IPS-11a (cell line): Measurements from ENCODE around the gene FLYWCH1.

Source experiments
- H3K4me3 ChIP-seq: one replicate; pipeline ENCODE4 v1.5.1; 2013; ENCODE audit warnings: low read depth, low read length, control low read depth

FLYWCH1 gene

DNA sequence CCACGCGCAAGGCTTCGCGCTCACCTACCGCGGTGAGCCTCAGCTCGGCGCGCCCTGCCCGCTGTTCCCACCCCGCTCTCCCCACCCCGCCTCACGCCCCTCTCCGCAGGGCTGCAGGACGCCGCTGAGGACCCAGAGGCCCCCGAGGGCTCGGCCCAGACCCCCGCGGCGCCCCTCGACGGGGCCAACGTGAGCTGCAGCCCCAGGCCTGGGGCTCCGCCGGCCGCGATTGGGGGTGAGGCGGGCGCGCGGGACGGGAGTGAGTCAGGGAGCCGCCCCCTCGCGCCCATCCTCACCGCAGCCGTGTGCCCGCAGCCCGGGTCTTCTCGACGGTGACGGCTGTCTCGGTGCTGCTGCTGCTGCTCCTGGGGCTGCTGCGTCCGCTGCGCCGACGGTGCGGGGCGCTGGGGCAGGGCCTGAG is 55.5 kb downstream of the FLYWCH1 start:
- no peak overlapping the region for H3K4me3 ChIP-seq

DNA sequence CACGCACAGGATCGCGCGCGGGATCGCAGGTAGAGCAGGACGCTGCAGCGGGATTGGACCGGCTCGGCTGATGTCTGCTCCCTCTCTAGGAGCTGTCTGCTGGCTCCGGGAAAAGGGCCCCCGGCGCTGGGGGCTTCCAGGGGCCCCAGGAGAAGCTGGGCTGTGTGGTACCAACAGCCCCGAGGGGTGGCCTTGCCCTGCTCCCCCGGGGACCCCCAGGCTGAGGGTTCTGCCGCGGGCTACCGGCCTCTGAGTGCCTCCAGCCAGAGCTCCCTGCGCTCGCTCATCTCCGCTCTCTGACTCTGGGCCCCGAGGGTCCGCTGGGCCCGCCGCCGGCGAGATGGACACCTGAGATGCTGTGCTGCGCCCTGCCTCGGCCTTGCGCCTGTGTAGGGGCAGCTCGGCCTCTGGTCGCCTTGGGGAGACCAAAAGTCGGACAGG is 56.0 kb downstream of the FLYWCH1 start:
- H3K4me3 ChIP-seq, result no peak overlapping the region

DNA sequence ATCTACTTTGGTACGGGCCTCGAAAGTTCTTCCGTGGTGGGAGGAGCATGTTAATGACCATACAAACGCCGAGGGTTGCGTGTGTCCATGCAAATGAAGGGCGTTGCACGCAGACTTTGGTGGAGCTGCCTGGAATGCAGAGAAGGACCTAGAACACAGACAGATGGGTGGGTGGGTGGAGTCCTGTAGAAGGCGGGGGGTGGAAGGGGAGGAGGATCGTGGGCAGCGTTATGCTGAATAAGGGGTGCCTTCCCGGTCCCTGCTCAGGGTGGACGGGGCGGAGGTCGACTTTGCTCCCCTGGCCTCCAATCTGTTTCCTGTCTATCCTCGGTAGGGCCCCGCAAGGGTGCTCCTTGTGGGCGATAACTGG is 56.6 kb downstream of the FLYWCH1 start:
- peak overlapping the region; percentile 85 for H3K4me3 ChIP-seq

DNA sequence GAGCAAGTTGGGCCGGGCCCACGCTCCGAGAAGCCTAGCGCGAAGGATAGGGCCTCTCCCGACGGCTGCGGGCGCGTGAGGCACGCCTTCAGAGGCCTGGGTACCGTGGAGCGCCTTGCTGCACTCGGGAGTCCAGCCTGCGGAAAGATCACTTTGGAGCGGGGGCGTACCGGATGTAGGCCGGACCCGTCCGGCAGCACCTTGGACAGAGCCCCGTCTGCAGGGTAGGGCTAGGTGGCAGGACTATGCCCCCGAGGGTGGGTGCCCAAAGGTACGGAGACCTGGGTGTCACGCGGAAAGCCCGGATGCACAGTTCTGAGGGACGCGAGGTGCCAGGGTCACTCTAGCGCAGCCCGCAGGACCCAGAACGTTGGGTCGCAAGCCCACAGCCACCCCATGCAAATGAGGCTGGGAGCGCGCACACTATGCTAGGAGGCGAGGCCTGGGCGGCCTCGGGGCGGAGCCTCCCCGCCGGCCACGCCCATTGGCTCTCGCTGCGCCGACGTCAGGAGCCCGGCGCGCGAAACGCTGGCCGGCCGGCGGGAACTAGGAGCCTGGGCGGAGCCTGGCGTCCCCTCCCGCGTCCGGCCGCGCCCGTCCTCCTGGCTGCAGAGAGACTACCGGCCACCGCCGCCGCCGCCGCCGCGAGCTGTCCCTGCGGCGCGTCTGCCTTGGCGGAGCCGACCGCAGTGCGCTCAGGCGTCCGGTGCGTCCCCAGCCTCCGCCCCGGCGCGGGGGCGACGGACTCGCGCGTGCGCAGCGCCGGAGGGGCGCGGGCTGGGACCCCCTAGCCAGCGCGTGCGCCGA is 57.2 kb downstream of the FLYWCH1 start, which contains the start of gene PAQR4:
PAQR4 (plus strand) TSS at position 611 of the 807 bp plus-strand sequence. CDS start 327 bp downstream, outside the sequence.
- peak within 1 kb of the TSS; percentile 85 for H3K4me3 ChIP-seq

DNA sequence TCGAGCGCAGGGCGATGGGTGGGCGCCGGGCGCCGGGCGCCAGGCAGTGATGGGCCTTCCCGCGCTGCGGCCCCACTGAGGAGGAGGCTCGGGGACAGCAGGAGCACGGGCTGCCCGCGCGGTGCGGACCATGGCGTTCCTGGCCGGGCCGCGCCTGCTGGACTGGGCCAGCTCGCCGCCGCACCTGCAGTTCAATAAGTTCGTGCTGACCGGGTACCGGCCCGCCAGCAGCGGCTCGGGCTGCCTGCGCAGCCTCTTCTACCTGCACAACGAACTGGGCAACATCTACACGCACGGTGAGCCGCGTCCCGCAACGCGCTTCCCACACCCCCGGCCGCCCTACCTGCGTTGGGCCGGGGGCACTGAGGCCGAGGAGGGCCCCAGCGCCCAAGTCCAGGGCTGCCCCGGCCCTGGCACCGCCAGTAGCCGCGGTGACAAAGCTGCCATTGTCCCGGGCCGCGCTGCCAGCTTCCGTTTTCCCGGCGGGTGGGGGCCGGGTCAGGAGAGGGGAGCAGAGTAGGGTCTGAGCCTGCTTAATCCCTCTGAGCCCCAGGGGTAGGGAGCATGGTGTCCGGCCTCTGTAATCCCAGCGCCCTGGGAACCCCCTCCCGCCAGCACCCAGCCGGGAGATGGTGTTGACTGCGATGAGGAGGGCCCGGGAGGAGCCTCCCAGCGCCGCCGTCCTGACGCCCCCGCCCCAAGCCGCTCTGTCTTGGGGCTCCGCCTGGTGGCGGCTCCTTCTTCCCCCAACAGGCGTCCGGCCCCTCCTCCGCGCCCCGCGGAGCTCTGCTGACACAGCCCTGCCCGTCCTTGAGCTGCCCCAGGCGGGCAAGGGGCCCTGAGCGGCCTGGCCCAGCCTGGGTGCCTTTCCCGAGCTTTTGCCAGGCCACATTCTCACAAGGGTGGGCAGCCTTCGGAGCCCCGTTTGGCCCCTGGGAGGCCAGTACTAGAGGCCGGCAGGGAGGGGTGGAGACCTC is 58.1 kb downstream of the FLYWCH1 start:
- H3K4me3 ChIP-seq, result peak overlapping the region; percentile 85

DNA sequence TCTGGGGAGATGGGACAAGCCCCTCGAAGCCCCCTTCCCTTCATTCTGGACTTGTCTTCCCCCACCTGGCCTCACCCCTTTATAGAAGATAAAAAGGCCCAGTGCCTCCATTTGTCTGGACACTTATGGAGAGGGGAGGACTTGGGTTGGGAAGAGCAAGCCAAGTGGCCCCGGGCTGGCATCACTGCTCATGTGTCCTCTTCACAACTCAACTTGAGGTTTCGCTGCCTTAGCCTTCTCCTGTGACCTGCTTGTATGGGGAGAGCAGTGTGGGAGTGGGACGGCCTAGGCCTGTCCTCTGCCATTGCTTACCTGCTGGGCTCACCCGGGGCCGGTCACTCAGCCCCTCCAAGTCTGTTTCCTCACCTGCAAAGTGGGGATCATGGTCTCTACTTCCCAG is 58.8 kb downstream of the FLYWCH1 start:
- H3K4me3 ChIP-seq, result peak overlapping the region; percentile 85

DNA sequence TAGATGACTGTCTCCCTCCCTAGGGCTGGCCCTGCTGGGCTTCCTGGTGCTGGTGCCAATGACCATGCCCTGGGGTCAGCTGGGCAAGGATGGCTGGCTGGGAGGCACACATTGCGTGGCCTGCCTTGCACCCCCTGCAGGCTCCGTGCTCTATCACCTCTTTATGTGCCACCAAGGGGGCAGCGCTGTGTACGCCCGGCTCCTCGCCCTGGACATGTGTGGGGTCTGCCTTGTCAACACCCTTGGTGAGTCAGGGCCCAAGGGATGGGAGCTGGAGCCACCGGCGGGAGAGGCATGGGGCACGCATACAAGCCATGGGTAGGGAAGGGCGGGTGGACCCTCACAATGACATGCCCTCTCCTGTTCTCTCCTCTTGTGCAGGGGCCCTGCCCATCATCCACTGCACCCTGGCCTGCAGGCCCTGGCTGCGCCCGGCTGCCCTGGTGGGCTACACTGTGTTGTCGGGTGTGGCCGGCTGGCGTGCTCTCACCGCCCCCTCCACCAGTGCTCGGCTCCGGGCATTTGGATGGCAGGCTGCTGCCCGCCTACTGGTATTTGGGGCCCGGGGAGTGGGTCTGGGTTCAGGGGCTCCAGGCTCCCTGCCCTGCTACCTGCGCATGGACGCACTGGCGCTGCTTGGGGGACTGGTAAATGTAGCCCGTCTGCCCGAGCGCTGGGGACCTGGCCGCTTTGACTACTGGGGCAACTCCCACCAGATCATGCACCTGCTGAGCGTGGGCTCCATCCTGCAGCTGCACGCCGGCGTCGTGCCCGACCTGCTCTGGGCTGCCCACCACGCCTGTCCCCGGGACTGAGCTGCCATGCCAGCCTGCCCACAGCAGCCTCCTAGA is 59.6 kb downstream of the FLYWCH1 start:
- H3K4me3 ChIP-seq, result no peak overlapping the region

DNA sequence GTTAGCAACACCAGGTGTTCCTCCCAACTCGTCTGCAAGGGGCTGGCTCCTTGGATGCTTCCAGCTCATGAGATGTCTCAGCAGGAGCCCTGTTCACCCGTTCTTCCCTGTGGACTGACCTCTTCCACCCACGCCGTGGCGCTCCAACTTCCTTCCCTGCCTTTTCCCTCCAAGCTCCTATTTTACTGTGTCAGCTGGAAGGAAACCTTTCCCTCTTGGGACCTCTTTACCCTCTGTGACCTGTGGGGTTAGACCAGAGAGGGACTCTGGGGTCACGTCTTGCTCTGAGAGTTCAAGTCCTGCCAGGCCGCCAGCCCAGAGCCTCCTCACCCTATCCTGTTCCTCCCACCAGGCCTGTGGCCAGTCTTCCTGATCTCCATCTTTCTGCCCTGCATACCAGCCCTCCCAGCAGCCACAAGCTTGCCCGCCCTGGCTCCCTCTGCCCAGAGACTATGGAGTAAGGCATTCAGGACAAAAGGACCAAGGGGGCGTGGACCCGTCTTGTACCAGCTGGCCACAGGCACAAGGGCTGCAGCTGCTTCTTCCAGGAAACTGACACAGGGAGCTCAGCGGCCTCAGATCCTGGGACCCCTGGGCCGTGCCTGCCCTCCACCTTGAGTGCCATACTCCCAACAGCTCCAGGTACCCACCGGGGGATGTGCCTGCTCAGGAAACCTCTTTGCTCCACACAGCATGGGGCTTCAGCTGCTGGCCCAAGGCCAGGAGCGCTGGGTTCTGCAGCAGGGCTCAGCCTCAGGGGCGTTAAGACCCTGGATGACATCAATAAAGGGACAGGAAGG is 60.5 kb downstream of the FLYWCH1 start:
- no peak overlapping the region for H3K4me3 ChIP-seq

DNA sequence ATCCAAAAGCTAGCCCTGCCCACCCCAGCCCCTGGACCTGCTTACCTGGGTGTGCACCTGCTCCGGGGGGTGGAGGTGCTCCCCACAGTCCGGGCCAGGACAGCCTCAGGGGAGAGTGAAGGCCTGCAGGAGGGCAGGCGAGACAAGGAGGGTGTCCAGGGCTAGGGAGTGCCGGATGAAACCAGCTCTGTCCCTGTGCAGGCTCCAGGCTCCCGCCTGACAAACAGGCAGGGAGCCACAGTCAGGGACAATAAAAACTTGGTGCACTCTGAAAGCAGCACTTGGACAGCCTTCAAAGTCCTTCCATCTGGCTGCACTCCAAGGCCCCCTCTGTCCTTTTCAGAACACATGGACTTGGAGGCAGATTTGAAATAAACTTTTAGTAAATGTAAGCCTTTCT is 61.4 kb downstream of the FLYWCH1 start:
- H3K4me3 ChIP-seq, result no peak overlapping the region

DNA sequence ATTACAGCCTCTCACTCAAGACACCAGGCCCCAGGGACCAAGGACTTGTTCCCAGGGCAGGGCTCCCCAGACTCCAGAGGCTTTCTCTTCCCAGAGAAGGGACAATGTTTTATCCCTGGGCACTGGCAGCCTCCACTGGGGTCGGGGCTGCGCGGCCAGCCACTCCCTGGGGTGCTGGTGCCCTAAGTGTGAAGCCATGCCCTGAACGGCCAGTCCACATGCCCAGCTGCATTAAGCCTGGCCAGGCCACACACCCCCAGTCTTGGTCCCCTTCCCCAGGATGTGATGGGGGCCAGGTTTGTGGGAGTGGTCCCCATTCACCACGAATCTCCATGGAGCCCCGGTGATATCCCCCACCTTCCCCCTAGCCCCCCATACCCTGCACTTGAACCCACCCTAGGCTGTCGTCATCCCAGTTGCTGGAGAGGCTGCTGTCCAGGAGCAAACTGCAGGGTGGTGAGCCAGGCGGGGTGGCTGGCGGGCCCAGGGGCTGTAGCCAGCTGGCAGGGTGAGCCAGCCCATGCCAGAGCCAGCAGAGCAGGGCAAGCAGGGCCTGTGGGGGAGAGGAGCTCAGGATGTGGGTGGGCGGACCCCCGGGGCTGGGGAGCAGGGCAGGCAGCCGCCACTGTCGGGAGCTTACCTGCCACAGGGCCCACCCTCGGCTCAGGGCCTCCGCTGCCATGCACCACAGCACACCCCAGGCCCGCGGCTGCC is 62.0 kb downstream of the FLYWCH1 start:
- no peak overlapping the region for H3K4me3 ChIP-seq

DNA sequence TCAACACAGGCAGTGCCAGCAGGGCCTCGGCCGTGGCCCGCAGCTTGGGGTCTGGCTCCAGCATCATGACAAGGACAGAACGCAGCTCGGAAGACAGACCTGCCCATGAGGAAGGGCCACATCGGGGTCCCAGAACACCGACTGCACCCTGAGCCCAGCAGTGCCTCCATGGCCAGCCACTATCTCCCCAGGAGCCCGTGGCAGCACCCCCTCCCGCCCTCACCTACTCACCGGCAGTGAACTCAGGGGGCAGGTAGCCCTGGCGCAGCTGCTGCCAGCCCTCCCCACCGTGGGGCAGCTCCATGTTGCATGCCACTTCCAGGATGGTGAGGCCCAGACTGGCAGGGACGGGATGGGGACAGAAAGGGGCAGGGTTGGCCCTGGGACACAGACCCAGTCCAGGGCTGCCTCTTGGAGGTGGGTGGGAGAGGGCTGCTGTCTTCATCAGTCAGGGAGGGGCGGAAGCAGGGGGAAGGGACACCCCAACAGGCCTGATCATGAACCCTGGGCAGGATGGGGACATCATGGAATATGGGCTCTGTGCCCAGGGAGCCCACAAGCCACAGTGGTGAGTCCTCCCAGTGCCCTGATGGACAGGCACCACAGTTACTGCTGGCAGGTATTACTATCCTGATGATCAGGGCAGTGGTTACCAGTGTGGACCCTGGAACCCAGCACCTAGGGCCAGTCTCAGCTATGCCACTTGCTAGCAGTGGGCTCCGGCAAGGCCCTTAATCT is 62.8 kb downstream of the FLYWCH1 start:
- H3K4me3 ChIP-seq, result no peak overlapping the region

DNA sequence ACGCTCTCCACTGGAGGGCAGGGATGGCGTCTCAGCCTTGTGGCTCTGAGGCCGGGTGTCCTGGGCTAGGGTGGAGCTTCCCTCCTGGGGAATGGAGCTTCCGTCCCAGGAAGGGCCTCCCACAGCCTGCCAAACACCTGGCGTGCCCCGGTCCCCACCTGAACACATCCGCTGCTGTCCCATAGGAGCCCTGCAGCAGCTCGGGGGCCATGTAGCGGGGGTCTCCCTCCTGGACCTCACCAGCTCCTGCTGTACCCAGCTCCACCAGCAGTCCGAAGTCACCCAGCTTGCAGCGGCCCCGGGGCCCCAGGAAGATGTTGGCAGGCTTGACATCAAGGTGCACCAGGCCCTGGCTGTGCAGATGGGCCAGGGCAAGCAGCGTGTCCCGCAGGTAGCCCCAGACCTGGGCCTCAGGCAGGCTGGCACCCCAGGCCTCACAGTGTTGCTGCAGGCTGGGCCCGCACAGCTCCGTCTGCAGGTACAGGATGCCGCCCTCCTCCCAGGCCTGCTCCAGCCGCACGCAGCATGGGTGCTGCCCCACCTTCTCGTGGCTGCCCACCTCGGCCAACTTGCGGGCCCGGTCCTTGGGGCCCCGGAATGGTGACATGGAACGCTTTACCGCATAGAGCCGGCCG is 63.5 kb downstream of the FLYWCH1 start:
- H3K4me3 ChIP-seq, result no peak overlapping the region

DNA sequence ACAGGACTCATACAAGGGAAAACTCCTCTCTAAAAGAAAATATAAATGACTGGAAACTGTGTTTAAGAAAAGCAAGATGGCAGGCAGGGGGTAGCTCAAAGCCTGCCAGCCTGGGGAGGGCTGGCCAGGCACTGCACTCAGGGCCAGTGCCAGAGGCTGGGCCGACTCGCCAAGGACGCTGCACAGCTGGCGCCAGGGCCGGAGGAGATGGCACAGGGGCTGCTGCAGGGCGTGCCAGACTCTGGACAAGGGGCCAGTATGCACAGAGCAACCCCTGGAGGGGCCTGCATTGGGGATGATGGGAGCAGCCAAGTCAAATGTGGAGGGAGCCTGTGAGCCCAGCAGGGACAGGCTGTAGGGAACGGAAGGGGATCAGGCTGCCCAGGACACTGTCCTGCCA is 64.5 kb downstream of the FLYWCH1 start:
- no peak overlapping the region for H3K4me3 ChIP-seq

DNA sequence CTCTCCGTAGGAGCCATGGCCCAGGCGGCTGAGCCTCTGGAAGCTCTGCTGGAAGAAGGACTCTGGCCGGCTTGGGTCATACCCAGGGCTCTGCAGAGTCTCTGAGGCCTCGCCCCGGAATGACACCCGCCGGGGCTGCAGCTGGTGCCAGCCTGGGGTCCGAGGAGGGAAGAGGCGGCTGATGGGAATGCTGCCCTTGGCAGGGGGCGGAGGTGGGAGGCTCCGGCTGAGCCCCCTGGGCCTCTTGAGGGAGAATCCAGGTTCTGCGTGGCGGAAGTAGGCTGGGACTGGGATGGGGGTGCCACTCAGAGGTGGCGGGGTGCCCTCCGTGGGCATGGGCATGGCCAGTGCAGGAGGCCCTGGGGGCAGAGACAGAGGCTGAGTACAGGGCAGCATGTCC is 64.9 kb downstream of the FLYWCH1 start:
- no peak overlapping the region for H3K4me3 ChIP-seq

DNA sequence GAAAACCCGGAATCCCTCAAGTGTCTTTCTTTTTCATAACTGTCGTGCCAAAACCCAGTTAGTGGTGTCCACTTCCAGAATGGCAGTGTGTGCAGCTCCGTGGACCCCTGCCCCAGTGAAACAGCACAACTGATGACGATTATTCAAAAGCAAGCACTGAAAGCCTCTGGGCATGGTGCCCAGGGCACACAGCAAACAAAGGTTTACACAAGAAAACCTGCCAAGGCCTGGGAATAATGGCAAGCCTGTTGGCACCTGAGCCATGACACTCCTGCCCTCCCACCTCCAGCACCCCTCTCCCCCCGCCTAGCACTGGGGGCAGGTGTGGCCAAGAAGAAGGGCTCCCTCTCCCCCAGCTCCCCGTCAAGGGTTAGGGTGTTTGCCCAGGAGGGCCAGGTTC is 65.7 kb downstream of the FLYWCH1 start:
- H3K4me3 ChIP-seq, result no peak overlapping the region

DNA sequence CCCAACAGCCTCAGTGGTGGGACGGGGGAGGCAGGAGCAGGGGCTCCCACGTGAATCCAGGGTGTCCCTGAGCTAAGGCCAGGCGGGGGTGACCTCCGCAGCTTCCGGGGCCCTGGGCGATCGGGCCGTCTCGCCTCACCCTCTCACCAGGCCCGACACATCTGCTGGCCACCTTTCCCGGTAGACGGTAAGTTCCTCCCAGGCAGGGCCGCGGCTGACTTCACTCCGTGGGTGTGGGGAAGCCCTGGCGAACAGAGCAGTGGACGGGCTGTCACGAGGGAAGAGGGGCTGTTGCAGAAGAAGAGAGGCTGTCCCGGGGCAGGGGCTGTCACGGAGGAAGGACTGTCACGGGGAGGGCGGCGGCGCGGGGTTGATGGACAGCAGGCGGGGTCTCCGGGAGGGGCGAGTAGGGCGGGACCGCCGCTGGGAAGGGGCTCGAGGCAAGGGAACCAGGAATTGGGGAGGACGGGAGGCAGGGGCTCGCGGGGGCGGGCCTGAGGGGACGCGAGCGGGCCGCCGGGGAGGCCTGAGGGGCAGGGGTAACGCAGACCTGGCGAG is 68.0 kb downstream of the FLYWCH1 start:
- peak overlapping the region; percentile 72 for H3K4me3 ChIP-seq

DNA sequence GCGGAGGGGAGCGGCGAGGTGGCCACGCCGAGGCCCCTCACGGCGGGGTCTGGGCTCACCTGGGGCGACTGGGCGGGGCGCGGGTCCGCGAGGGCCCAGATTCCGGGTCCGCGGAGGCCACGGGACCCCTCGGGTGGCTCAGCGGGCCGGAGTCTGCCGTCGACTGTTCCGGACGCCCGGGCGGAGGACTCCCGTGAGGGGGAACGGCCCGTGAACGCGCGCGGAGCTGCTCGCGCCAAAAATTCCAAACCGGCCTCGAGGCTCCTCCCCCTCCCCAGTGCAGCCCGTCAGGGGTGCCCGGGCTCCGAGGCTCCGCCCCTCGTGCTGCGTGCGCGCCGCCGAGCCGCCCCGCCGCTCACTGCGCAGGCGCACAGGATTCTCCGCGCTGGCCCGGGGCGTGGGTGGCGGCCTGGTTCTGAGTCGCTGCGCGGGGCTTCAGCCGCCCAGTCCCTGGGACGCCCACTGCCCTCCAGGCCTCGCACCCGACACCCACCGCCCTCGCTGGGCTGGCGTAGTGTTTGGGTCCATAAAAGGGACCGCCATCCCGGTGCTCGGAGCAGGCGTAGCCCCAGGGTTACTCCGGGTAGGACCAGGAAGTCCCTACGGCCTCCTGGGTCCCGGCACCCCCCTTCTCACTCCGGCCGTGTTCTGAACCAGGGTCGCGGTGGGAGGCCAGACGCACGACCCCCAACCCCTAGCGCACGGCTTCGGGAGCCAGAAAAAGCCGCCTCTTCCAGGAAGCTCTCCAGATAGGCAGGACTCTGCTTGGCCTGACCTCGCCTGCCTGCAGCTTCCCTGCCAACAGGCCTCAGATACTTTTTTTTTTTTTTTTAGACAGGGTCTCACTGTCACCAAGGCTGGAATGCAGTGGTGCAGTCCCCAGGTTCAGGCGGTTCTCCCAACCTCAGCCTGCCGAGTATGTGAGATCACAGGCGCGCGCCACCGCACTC is 68.8 kb downstream of the FLYWCH1 start, which contains the start of gene PKMYT1:
PKMYT1 (minus strand) TSS at position 220 of the 950 bp plus-strand sequence. CDS start 789 bp downstream, outside the sequence.
- H3K4me3 ChIP-seq, result peak within 1 kb of the TSS; percentile 72
